ENCODE results near the gene MAG.

Gene MAG

DNA sequence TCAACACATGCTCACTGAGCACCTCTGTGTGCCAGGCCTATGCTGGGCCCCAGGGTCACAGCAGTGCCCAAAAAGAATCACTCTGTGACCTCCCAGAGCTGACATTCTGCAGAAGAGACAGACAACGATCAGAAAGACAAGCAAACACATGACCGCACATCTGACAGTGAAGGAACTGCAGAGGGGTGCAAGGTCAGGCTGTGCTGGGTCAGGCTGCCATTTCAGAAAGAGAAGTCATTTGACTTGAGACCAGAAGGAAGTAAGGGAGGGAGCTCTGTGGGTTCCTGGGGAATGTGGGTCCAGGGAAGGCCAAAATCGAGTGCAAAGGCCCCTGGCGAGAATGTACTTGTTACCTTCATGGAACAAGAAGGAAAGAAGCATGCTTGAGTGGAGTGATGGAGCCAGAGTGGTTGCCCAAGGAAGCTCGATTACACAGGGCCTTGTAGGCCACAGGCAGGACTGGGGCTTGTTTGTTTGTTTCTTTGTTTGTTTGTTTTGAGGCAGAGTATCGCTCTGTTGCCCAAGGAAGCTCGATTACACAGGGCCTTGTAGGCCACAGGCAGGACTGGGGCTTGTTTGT, 25.6 kb downstream of the MAG start:
- DNase-seq (ENCODE audit: low read depth in 2 of 2), result no peak

DNA sequence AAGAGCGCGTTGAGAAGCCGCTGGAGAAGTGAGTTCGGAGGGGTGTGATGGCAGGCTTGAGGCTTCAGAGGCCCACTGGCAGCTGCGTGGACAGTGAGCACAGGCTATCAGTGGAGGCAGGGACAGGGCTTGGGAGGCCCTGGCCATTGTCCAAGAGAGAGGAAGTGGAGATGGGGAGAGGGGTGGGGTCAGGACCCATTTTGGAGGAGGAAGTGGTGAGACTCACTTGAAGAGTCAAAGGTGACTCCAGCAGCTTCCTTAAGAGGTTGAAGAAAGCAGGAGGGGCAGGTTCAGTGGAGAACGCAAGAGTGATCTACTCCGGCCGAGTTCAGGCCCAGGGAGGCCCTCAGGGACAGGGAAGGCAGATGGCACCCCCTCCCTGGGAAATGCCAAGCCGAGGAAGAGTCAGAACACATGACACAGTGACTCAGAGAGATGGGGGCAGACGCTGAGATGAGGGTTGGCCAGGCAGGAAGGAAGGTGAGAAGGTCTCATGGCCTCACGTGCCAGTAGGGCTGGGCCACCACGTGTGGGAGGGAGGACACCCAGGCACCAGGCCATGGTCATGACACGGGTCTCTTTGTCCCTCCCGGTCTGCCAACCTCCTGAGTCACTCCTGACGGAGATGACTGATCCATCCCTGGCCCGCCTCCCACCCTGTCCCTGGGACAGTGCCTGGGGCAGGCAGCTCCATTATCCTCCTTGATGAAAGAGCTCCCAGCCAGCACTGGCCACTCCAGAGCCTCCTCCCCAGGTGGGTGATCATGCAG, 26.9 kb downstream of the MAG start:
- DNase-seq (ENCODE audit: low read depth in 2 of 2), result no peak

DNA sequence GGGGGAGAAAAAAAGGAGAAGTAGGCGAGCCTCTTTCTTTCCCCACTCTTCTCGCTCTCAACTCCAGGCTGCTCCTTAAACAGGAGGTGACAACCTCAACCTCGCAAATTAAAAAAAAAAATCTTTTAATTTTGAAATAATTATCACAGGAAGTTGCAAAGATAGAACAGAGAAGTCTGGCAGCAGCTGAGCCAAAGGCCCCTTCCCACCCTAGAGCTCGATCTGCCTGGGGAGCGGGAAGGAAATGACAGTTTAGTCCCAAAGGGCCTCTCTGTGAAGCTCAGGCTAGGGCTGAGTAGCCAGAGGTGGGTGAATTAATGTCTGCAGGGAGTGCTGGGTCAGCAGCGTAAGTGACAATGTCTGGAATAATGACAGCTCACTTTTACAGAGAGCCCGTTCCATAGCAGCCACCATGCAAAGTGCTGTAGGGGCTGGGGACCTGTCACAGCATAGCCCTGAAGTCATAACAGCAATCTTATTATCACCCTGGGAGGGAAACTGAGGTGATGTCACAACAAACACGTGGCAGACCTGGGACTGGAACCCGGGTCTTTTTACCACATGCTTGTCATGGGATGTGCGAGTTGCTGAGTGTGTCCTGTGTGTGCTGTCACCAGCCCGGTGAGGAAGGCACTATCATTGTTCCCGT, 28.2 kb downstream of the MAG start:
- DNase-seq (ENCODE audit: low read depth in 2 of 2), result no peak

DNA sequence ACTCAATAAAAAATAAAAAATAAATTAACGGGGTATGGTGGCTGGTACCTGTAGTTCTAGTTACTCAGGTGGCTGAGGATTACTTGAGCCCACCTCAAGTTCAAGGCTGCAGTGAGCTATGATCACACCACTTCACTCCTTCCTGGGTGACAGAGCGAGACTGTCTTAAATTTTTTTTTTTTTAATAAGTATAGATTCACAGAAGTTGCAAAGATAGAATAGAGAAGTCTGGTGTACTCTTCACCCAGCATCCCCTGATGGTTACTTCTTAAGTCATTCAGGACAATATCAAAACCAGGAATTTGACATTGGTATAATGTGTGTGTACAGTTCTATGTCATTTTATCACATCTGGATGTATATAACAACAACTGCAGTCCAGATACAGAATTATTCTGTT, 29.3 kb downstream of the MAG start:
- DNase-seq (ENCODE audit: low read depth in 2 of 2), result no peak

DNA sequence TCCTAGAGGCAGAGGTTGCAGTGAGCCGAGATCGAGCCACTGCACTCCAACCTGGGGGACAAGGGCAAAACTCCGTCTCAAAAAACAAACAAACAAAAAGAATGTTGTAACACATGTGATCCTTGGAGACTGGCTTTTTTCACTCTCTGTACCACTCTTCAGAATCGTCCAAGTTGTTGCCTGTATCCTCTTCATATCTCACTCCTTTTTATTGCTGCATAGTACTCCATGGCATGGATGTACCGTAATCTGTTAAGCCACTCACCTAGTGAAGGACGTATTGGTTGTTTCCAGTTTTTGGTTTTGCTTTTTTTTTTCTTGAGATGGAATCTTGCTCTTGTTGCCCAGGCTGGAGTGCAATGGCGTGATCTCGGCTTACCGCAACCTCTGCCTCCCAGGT, 30.1 kb downstream of the MAG start:
- no peak for DNase-seq (ENCODE audit: low read depth in 2 of 2)

DNA sequence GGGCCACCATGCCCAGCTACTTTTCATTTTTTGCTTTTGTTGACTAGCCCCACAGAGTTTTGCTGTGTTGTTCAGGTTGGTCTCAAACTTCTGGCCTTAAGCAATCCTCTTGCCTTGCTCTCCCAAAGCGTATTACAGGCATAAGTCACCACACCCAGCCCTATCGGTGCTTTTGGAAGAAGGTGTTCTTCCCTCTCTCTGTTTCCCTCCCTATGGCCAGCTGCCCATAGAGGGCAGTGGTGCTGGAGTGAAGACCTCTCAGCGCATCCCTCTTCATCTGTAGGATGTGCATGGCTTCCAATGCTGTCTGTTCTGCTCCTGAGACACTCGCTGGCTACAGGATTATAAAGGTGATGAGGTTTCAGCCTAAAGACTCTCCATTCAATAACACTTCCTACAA, 35.7 kb downstream of the MAG start:
- DNase-seq (ENCODE audit: low read depth in 2 of 2), result no peak

DNA sequence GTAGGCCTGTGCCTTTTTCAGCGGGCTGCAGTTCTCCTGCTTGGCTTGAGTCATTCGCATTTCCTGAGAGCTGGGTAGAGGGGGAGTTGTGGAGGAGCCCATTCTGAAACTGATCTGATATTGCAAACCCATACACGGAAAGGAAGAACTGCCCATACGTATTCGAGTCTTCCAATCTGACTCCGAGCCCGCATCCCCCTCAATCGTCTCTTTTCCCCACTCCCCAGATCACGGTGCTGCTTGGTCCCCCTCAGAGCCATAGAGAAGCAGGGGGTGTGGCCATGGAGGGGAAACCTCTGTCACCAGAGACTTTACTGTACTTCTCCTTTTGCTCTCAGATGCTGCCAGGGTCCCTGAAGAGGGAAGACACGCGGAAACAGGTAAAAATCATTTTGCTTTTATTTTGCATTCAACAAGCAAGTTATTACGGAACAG, 36.9 kb downstream of the MAG start, which contains the start of gene CD22:
TSS of gene CD22 (plus strand) at position 337 of the 435 bp plus-strand sequence. CDS start 2,854 bp downstream, outside the sequence.
- no peak for DNase-seq (ENCODE audit: low read depth in 2 of 2)

DNA sequence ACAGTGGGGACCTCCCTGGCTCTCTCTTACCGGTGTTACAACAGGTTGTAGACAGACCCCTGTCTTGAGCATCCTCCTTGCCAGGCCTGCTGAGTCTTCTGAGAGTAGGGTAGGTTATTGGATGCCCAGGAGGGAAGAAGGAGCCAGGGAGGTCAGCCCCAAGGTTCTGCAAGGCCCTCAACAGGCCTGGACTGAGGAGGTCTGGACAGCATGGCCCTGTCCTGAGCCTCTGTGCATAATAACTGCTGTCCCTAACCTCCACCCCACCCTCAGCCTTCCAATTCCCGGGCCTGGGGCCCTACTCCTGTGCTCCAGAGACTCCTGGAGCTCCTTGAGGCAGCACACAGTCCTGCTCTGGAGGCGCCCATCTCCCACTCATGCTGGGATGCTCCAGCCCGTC, 37.4 kb downstream of the MAG start:
- no peak for DNase-seq (ENCODE audit: low read depth in 2 of 2)

DNA sequence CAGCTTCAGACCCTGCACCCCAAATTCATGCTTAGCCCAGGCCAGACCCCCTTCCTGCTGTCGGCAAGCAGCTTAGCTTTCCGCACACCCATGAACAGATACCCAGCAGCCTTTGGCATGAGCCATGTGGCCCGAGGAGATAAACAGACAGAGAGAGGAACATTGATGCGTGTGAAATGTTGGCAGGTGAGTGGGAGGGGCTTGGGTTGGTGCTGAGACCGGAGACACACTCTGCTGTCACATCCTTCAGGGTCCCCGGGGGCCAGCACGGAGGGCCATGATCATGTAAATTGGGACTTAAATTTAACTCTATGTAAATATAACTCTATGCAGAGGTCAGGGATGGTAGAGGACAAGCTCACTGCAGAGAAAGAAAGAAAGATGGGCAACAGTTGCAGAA, 38.5 kb downstream of the MAG start:
- no peak for DNase-seq (ENCODE audit: low read depth in 2 of 2)

DNA sequence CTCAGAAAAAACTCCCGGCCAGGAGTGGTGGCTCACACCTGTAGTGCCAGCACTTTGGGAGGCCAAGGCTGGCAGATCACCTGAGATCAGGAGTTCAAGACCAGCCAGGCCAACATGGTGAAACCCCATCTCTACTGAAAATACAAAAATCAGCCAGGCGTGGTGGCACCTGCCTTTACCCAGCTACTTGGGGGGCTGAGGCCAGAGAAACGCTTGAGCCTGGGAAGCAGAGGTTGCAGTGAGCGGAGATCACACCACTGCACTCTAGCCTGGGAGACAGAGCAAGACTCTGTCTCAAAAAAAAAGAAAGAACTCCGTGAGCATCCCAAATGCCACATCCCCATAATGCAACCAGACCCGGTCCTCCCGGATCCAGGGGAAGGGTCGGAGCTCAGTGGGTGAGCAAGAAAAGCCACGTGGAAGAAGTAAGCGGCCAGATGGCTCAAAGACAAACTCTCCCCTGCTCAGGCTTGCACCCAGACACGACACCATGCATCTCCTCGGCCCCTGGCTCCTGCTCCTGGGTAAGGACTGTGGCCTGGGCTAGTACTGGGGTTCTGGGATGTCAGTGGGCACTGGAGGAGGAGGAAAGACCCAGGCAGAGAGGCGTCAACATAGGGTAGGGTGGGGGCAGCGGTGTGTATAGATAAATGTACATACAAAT, 39.7 kb downstream of the MAG start:
- no peak for DNase-seq (ENCODE audit: low read depth in 2 of 2)

DNA sequence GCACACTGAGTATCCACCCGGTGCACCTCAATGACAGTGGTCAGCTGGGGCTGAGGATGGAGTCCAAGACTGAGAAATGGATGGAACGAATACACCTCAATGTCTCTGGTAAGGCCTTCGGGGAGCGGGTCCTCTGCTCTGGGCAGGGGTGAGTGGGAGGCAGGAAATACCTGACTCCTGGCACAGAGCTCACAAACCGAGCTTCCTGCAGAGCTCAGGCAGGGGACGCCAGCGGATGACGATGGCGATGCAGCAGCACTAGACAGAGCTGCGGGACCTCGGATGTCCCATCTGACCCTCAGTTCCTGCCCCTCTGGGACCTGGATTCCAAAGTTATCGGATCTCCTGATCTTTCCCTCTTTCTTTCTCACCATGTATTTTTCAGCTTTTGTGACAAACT, 40.9 kb downstream of the MAG start:
- no peak for DNase-seq (ENCODE audit: low read depth in 2 of 2)

DNA sequence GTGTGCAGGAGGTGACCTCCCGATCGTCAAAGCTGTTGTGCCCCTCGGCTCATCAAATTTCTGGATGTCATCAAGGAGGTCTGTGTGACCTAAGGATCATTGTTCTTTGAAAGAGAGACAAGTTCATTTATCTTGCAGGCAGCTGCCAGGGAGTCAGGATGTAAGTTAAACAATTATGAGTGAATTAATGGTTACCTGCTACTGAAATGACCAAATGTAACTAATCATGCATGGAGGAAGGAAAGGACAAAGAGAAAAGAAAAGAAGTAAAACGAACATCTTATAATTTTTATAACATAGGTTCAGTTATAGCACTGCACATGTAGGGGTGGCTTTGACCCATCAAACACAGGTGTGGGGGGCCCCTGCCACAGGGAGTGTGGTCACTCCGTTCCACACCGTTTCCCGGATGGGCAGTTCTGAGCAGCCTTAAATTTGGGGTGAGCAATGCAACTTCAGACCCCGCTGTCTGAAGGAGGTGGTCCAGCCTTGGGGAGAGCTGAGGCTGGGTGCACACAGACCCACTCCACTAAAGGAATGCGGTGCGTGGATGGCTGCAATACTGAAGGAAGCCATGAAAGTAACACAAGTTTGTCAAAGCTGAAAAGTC, 42.3 kb downstream of the MAG start:
- no peak for DNase-seq (ENCODE audit: low read depth in 2 of 2)

DNA sequence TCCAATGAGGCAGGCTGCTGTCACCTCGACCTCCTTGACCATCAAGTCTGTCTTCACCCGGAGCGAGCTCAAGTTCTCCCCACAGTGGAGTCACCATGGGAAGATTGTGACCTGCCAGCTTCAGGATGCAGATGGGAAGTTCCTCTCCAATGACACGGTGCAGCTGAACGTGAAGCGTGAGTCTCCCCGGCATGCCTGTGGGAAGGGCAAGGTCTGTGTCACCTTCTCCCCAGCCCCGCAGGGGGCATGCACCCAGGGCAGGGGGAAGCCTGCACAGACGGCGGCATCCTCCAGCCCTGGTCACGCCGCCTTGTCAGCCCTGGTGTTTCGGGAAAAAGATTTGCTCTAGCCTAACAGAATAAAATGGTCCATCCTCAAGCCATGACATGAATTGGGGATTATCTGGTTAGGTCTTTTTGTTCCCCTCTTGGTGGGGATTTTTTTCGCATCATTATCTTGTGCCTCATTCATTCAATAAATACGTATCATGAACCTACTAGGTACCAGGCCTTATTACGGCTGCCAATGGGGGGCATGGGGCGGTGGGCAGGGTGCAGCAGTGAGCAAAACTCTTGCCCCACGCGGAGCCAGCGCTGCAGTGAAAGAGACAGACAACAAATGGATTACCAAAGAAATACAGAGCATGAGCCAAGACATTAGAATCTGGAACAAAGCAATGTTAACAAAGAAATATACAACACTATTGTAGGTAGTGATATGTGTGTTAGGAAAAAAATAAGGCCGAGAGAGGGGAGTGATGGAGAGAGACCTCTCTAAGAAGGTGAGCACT, 44.4 kb downstream of the MAG start:
- no peak for DNase-seq (ENCODE audit: low read depth in 2 of 2)

DNA sequence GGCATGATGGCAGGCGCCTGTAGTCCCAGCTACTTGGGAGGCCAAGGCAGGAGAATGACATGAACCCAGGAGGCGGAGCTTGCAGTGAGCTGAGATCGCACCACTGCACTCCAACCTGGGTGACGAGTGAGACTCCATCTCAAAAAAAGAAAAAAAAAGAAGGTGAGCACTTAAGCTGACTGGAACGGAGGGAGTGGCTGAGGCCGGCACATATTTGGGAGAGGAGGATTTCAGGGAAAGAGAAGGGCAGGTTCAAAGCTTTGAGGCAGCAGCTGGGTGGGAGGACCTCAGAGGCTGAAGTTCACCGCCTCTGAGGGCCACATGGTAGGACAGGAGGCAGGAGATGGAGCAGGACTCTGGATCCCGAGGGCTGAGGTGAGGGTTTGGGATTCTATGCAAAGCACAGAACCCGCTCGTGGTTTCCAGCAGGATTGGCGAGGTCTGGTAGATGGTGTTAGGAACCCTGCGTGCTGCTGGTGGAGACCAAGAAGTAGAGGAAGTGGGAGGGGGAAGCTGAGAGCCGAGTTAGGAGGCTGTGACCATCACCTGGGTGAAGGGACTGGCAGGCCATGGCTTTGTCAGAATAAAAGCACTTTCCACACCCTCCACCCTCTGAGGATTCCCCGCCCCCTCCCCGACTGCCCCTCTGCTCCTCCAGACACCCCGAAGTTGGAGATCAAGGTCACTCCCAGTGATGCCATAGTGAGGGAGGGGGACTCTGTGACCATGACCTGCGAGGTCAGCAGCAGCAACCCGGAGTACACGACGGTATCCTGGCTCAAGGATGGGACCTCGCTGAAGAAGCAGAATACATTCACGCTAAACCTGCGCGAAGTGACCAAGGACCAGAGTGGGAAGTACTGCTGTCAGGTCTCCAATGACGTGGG, 45.4 kb downstream of the MAG start:
- DNase-seq (ENCODE audit: low read depth in 2 of 2), result no peak

DNA sequence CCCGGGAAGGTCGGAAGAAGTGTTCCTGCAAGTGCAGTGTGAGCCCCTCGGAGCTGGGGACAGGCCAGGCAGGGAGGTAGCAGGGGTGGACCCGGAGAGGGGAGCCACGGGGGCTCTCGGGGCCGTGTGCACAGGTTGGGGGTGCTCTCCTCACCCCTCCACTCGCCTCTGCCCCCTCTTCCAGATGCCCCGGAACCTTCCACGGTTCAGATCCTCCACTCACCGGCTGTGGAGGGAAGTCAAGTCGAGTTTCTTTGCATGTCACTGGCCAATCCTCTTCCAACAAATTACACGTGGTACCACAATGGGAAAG, 46.0 kb downstream of the MAG start:
- DNase-seq (ENCODE audit: low read depth in 2 of 2), result no peak

DNA sequence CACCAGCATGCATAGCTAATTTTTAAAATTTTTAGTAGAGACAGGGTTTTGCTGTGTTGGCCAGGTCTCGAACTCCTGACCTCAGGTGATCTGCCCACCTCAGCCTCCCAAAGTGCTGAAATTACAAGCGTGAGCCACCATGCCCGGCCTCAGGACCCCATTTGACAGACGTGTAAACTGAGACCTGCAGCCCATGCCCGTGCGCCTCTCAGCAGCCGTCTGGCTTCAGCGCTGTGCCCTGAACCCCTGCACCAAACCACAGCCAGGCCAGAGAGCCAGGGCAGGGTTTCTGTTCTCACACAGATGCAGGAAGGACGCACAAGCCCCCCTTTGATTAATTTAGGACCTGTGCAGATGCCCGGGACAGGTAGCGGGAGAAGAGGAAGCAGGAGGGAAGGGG, 48.5 kb downstream of the MAG start:
- DNase-seq (ENCODE audit: low read depth in 2 of 2), result no peak

DNA sequence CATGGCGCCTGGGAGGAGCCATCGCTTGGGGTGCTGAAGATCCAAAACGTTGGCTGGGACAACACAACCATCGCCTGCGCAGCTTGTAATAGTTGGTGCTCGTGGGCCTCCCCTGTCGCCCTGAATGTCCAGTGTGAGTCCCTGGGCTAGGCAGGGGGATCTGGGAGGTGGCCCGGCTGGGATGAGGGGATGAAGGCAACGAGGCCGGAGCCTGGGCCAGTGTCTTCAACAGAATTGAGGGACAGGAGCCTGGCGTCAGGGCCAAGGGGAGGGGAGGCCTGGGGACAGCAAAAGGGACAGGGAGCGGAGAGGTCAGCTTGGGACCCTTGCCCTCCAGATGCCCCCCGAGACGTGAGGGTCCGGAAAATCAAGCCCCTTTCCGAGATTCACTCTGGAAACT, 49.0 kb downstream of the MAG start:
- no peak for DNase-seq (ENCODE audit: low read depth in 2 of 2)

DNA sequence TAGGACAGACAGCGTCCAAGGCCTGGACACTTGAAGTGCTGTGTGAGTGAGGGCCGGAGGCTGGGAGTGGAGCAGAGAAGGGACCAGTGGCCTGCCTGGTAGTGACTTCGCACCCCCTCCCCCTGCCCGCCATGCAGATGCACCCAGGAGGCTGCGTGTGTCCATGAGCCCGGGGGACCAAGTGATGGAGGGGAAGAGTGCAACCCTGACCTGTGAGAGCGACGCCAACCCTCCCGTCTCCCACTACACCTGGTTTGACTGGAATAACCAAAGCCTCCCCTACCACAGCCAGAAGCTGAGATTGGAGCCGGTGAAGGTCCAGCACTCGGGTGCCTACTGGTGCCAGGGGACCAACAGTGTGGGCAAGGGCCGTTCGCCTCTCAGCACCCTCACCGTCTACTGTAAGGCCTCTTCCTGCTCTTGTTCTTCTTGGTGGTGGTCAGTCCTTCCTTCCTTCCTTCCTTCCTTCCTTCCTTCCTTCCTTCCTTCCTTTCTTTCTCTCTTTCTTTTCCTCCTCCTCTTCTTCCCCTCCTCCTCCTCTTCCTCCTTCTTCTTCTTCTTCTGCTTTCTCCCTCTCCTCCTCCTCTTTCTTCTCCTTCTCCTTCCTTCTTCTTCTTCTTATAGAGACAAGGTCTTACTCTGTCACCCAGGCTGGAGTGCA, 49.7 kb downstream of the MAG start:
- DNase-seq (ENCODE audit: low read depth in 2 of 2), result no peak

DNA sequence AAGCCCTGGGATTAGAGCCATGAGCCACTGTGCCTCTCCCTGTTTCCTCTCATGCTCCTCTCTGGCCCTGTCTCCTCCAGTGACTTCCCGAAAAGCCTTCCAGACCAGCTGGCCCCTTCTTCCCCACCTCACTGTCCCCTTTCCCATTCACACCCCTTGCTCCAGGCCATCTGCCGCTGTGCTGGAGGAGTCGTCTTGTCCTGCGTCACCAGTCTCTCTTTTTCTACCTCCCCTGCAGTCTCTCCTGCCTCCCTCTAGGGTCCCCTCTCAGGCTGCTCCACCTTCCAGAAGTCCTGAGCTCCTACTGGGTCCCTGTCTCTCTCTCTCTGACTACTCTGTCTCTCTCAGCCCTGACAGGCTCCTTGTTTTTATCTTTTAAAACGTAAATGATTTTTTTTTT, 50.5 kb downstream of the MAG start:
- DNase-seq (ENCODE audit: low read depth in 2 of 2), result no peak

DNA sequence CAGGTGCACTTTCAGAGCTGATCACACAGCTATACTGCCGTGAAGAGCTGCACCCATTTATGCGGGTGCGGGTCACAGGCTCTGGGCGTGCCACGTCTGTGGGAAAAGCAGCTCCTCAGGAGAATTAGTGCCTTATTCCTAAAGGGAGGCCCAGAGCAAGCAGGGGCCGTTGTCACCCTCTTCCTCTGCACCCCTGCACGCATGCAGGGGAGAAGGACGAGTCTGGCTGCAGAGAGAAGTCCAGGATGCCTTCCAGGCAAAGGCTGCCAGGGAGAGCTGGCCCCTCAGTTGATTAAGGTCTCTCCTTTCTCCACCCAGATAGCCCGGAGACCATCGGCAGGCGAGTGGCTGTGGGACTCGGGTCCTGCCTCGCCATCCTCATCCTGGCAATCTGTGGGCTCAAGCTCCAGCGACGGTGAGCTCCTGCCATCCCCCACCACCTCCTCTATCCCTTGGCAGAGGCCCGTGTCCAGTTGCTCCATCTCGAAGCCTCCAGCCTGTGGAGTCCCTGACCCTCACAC, 52.6 kb downstream of the MAG start:
- DNase-seq (ENCODE audit: low read depth in 2 of 2), result no peak

Data from stimulated activated CD8-positive, alpha-beta memory T cell treated with anti-CD3 and anti-CD28 coated beads, Interleukin-15, amount 100 ng/mL, for 4 hours (primary cell).